MCF 10A (cell line): Measurements from ENCODE around the gene UBTFL1. TPM values are rescaled to one million over a fixed set of nuclear protein-coding genes. Genes with fewer than 3 reads are reported as not detected.

ENCODE experiments used
- BruUV-seq: library from RNA; stranded (reverse); fragments of 400-500 nt; replicated peaks from 2 replicates; lab custom pipeline; 2021; lab: Mats Ljungman, UMichigan
- CTCF ChIA-PET: fragments of 300-600 bp; sonication (Branson Sonifier 250); formaldehyde crosslinking; extraction: SDS; loops from one replicate; lab custom pipeline; 2021; ENCODE audit warnings: antibody characterized with exemption, inconsistent platforms; lab: Yijun Ruan, JAX
- POLR2A ChIA-PET: fragments of 300-600, 350-650 bp; sonication (Branson Sonifier 250); formaldehyde crosslinking; extraction: SDS; loops from one replicate; lab custom pipeline; 2020; ENCODE audit warnings: antibody characterized with exemption, inconsistent platforms; lab: Yijun Ruan, JAX
- DNase-seq: peaks from one replicate; pipeline ENCODE4 v3.0.0-alpha.2; 2018; ENCODE audit not compliant: unreplicated experiment
- H3K27ac Mint-ChIP-seq: one replicate; pipeline ENCODE4 v1.8.0; 2022; ENCODE audit warnings: mild to moderate bottlenecking, low read depth, mixed read lengths; ENCODE audit not compliant: unreplicated experiment
- H3K27me3 Mint-ChIP-seq: one replicate; pipeline ENCODE4 v1.8.0; 2022; ENCODE audit warnings: mixed read lengths; ENCODE audit not compliant: insufficient read depth, unreplicated experiment
- H3K36me3 Mint-ChIP-seq: one replicate; pipeline ENCODE4 v1.8.0; 2022; ENCODE audit warnings: mild to moderate bottlenecking, moderate library complexity, mixed read lengths; ENCODE audit not compliant: insufficient read depth, unreplicated experiment
- H3K4me1 Mint-ChIP-seq: one replicate; pipeline ENCODE4 v1.8.0; 2022; ENCODE audit warnings: mixed read lengths; ENCODE audit not compliant: insufficient read depth, unreplicated experiment
- H3K4me3 Mint-ChIP-seq: one replicate; pipeline ENCODE4 v1.8.0; 2022; ENCODE audit warnings: mild to moderate bottlenecking, moderate library complexity, mixed read lengths; ENCODE audit not compliant: unreplicated experiment
- H3K9me3 Mint-ChIP-seq: one replicate; pipeline ENCODE4 v1.8.0; 2022; ENCODE audit warnings: mixed read lengths; ENCODE audit not compliant: unreplicated experiment
- intact Hi-C: fragments of 100-400 bp; cut with micrococcal nuclease; formaldehyde crosslinking; loops from 2 replicates; pipeline ENCODE4 v1.14.1; 2022
- total RNA-seq: library from RNA; stranded (reverse); gene quantifications from 2 replicates; pipeline ENCODE4 v1.2.3, GENCODE V29; 2022
- TF ChIP-seq, protein P1 (sequence below): fragments of 200-600 bp; IDR thresholded peaks from one replicate; pipeline ENCODE4 v1.8.0; 2022; ENCODE audit warnings: antibody characterized with exemption, mild to moderate bottlenecking; ENCODE audit not compliant: unreplicated experiment

Gene UBTFL1
- total RNA-seq, 1 experiment from 2014 or later: not detected

DNA sequence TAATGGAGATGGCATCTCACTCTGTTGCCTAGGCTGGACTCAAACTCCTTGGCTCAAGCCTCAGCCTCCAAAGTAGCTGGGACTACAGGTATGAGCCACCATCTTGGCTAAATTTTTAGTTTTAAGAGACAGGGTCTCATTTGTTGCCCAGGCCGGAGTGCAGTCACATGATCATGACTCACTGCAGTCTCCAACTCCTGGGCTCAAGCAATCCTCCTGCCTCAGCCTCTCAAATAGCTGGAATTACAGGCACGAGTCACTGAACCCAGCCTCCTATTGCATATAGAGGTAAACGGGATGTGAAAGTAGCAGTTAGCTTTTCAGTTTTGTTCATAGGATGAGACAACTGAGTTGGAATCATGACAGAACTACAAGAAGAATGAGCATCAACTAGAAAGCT is 39.2 kb downstream of the UBTFL1 start:
- BruUV-seq: no TSS peak
- Mint-ChIP-seq H3K27me3 (peaks cover 54% of the 10 kb centered on the region), H3K9me3 (no peaks in the 10 kb centered on the region), H3K36me3 (no peaks in the 10 kb centered on the region), H3K4me3 (no peak overlapping the region), H3K27ac (no peak overlapping the region), H3K4me1 (no peaks in the 10 kb centered on the region)
- POLR2A ChIA-PET: no interaction called here
- TF ChIP-seq, protein P1, sequence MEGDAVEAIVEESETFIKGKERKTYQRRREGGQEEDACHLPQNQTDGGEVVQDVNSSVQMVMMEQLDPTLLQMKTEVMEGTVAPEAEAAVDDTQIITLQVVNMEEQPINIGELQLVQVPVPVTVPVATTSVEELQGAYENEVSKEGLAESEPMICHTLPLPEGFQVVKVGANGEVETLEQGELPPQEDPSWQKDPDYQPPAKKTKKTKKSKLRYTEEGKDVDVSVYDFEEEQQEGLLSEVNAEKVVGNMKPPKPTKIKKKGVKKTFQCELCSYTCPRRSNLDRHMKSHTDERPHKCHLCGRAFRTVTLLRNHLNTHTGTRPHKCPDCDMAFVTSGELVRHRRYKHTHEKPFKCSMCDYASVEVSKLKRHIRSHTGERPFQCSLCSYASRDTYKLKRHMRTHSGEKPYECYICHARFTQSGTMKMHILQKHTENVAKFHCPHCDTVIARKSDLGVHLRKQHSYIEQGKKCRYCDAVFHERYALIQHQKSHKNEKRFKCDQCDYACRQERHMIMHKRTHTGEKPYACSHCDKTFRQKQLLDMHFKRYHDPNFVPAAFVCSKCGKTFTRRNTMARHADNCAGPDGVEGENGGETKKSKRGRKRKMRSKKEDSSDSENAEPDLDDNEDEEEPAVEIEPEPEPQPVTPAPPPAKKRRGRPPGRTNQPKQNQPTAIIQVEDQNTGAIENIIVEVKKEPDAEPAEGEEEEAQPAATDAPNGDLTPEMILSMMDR: no peak
- no peak for DNase-seq
- intact Hi-C loops: no loop called here
- CTCF ChIA-PET: interaction anchor here (0.7 kb wide), 1 partner anchor 579 kb away, joined by 3 read pairs; no protein-coding TSS in a partner anchor

DNA sequence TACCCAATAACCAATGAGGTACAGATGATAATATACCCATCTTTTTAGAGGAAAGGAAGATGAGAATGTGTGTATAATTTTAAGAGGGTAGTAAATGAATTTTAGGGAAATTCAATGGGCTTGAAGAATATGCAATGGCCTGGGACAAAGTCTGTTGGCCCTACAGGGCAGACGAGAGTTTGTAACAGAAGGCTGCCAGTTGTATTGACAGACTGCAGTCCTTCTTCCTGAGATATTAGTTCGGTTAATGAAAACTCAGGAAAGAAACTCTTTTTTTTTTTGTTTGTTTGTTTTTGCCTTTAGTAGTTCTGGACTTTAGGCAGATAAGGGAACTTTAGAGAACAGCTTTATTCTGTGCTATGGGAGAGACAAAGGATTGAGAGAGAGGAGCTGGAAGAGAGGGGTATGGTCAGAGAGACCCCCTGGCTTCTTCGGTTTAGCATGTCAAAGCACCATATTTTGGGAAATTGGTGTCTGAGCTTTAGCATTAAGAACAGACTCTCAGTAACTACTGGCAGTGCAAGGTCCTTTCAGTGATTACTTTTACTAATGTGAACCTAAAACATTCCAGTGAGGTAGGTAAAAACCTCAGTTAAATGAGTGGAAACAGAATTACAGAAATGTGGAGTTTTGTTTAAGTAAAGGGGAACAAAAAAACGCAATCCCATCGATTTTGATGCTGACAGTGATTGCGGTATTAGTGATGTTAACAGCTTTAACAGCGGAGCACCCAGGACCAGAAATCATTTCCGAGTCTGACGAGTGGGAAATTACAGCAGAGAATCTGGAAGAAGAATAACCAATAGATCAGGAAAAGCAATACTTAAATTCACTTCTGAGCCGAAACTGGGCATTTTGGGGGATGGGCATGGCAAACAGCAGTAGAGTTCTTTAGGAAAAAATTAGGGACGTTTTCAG is 48.1 kb downstream of the UBTFL1 start:
- no peaks in the 10 kb centered on the region for H3K4me1 Mint-ChIP-seq
- TF ChIP-seq, protein P1: no peak
- ChIA-PET POLR2A (no interaction called here), CTCF (interaction anchor here (0.7 kb wide), 1 partner anchor 301 kb away, joined by 3 read pairs; no protein-coding TSS in a partner anchor)
- BruUV-seq: no TSS peak
- intact Hi-C loops: no loop called here
- no peak overlapping the region for H3K4me3 Mint-ChIP-seq
- H3K27ac Mint-ChIP-seq: no peak overlapping the region
- no peaks in the 10 kb centered on the region for H3K9me3 Mint-ChIP-seq
- peaks cover 92% of the 10 kb centered on the region for H3K27me3 Mint-ChIP-seq
- DNase-seq: no peak
- no peaks in the 10 kb centered on the region for H3K36me3 Mint-ChIP-seq

DNA sequence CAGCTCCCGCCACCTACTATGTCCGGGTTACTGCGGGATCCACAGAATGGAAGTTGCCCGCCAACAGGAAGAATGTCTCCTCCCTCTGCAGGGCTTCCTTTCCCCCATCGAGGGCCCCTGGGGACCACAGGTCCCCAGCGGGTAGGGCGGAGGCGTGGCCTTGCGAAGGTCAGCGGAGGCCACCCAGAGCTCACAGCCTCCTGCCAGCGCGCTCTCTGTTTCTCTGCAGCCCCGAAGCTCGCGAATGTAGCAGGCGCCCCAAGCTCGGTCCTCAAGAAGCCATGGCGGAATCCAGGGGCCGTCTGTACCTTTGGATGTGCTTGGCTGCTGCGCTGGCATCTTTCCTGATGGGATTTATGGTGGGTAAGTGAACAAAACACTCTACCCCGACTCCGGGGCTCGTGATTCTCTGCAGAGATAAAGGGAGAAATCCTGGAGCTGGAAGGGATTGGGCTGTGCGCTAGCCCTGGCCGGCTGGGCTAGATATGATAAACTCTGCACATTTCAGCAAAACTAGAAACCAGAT is 48.8 kb downstream of the UBTFL1 start, which contains the start of gene NAALAD2:
Gene NAALAD2, plus strand, starts transcription at position 186 of the 526 bp plus-strand sequence. Its CDS starts 96 bp downstream, at position 282.
- Mint-ChIP-seq H3K27me3 (peaks cover 92% of the 10 kb centered on the region), H3K4me1 (no peaks in the 10 kb centered on the region), H3K9me3 (no peaks in the 10 kb centered on the region), H3K27ac (no peak within 1 kb of the TSS), H3K36me3 (no peaks in the 10 kb centered on the region), H3K4me3 (no peak within 1 kb of the TSS)
- no TSS peak for BruUV-seq
- TF ChIP-seq, protein P1: no peak
- ChIA-PET POLR2A (no interaction called here), CTCF (no interaction called here)
- intact Hi-C loops: no loop called here
- DNase-seq: no peak

DNA sequence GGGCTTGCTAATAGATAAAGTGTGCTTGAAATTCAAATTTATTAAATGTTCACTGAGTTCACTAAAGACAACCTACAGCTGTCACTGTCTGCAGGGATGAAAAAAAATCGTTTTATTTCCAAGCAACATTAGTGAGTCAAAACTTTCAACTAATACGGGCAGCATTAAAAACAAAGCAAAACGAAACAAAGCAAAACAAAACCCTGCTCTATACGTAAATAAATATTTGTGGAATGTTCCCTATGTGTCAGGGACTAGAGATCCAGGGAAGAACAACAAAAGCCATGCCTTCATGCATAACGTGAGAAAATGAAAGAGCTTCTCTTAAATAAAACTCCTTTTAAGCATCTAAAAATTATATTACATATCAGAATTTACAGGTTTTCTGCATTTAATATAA is 49.3 kb downstream of the UBTFL1 start:
- ChIA-PET POLR2A (no interaction called here), CTCF (no interaction called here)
- TF ChIP-seq, protein P1: no peak

More for the DNA sequence above, 49.3 kb downstream of the UBTFL1 start:
- H3K9me3 Mint-ChIP-seq: no peaks in the 10 kb centered on the region
- peaks cover 92% of the 10 kb centered on the region for H3K27me3 Mint-ChIP-seq
- intact Hi-C loops: no loop called here
- no peaks in the 10 kb centered on the region for H3K4me1 Mint-ChIP-seq
- H3K36me3 Mint-ChIP-seq: no peaks in the 10 kb centered on the region
- no TSS peak for BruUV-seq
- no peak for DNase-seq
- H3K4me3 Mint-ChIP-seq: no peak overlapping the region
- H3K27ac Mint-ChIP-seq: no peak overlapping the region
